Activated CD4-positive, alpha-beta memory T cell treated with anti-CD3 and anti-CD28 coated beads, Interleukin-2, amount 10 ng/mL, durations not matched to agents 7 days and 5 days (primary cell): ENCODE data around the gene TMEM170B. TPM values are rescaled to one million over a fixed set of nuclear protein-coding genes. Genes with fewer than 3 reads are reported as not detected.

ENCODE experiments used
- CTCF ChIA-PET: fragments of 350-600 bp; sonication (Branson Sonifier 250); formaldehyde crosslinking; loops from one replicate; lab custom pipeline; 2021; ENCODE audit warnings: antibody characterized with exemption, inconsistent platforms; lab: Charles Lee
- POLR2A ChIA-PET: fragments of 350-600 bp; sonication (Branson Sonifier 250); formaldehyde crosslinking; loops from one replicate; lab custom pipeline; 2021; ENCODE audit warnings: antibody characterized with exemption; lab: Charles Lee
- DNase-seq: peaks from one replicate; pipeline ENCODE4 v3.0.0-alpha.2; 2020
- H3K27ac Mint-ChIP-seq: one replicate; pipeline ENCODE4 v1.8.0; 2021; ENCODE audit warnings: mild to moderate bottlenecking, mixed read lengths
- H3K27me3 Mint-ChIP-seq: one replicate; pipeline ENCODE4 v1.8.0; 2021; ENCODE audit warnings: mixed read lengths
- H3K36me3 Mint-ChIP-seq: one replicate; pipeline ENCODE4 v1.8.0; 2021; ENCODE audit warnings: low read depth, mixed read lengths
- H3K4me1 Mint-ChIP-seq: one replicate; pipeline ENCODE4 v1.8.0; 2021; ENCODE audit warnings: mixed read lengths
- H3K4me3 Mint-ChIP-seq: one replicate; pipeline ENCODE4 v1.8.0; 2021; ENCODE audit warnings: mild to moderate bottlenecking, mixed read lengths
- H3K9me3 Mint-ChIP-seq: one replicate; pipeline ENCODE4 v1.8.0; 2021; ENCODE audit warnings: mixed read lengths
- total RNA-seq, 2 experiments: library from RNA; stranded (reverse); gene quantifications; one replicate each; pipeline ENCODE4 v1.2.3, GENCODE V29; 2021

Gene TMEM170B
- total RNA-seq, 2 experiments from 2014 or later: 0.48 to 0.50 TPM

DNA sequence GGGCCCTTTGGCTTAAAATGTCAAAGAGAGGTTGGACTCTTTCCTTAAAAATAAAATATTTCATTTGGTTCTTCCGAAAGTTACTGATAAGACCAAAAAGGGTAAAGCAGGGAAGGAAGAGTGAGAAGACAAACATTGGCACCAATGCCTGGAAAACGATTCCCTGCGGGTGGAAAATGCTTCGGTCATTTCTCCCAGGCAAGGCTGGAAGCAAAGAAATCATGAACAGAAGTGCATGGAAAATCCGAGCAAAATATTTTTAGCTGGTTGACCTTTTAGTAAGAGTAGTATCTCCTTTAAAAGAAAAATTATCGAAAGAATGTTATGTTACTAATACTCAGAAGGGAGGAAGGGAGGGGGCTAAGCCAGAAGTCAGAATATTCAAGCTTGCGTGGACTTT is 62.7 kb downstream of the TMEM170B start:
- DNase-seq: no peak
- H3K36me3 Mint-ChIP-seq: no peaks in the 10 kb centered on the region
- no peak overlapping the region for H3K4me3 Mint-ChIP-seq
- no peak overlapping the region for H3K27ac Mint-ChIP-seq
- peaks cover 26% of the 10 kb centered on the region for H3K27me3 Mint-ChIP-seq
- peaks cover 6% of the 10 kb centered on the region for H3K4me1 Mint-ChIP-seq
- ChIA-PET CTCF (no interaction called here), POLR2A (no interaction called here)
- H3K9me3 Mint-ChIP-seq: no peaks in the 10 kb centered on the region

GRCh38 chr6:11601776-11602605 is 64.4 kb downstream of the TMEM170B start:
- H3K4me3 Mint-ChIP-seq: no peak overlapping the region
- H3K4me1 Mint-ChIP-seq: peaks cover 4% of the 10 kb centered on the region
- no peak overlapping the region for H3K27ac Mint-ChIP-seq
- H3K9me3 Mint-ChIP-seq: no peaks in the 10 kb centered on the region
- ChIA-PET POLR2A (no interaction called here), CTCF (interaction anchor here (0.7 kb wide), 1 partner anchor 53 kb away, joined by 3 read pairs; no protein-coding TSS in a partner anchor)
- no peaks in the 10 kb centered on the region for H3K36me3 Mint-ChIP-seq
- DNase-seq: no peak
- peaks cover 36% of the 10 kb centered on the region for H3K27me3 Mint-ChIP-seq

DNA sequence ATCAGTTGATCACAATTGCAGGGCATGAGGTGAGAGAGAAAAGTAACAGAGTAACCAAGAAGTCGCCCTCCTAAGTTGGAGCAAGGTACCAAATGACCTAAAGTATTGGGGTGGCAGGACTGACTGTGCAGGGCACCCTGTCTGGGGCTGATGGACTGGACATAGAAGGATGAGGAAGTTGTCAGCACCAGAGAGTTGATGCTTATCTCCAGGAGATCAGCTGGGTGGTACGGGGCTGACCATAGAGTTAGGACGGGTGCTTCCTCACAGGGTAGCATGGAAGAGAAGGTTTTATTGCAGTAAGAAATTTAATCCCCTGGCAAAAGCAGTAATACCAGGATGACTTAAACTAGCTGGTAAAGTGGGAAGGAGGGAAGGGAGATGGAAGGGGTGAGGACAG is 66.7 kb downstream of the TMEM170B start:
- Mint-ChIP-seq H3K36me3 (no peaks in the 10 kb centered on the region), H3K4me1 (no peaks in the 10 kb centered on the region), H3K9me3 (no peaks in the 10 kb centered on the region), H3K27me3 (peaks cover 40% of the 10 kb centered on the region), H3K27ac (no peak overlapping the region), H3K4me3 (no peak overlapping the region)
- DNase-seq: no peak
- ChIA-PET POLR2A (no interaction called here), CTCF (no interaction called here)

- Mint-ChIP-seq H3K4me1 (no peaks in the 10 kb centered on the region), H3K4me3 (no peak overlapping the region)
- CTCF ChIA-PET: no interaction called here
These were observed 67.4 kb downstream of the TMEM170B start for GRCh38 chr6:11604836-11605506.

GRCh38 chr6:11605507-11605905 is 68.0 kb downstream of the TMEM170B start:
- H3K27ac Mint-ChIP-seq: no peak overlapping the region
- no peak for DNase-seq
- H3K27me3 Mint-ChIP-seq: peaks cover 40% of the 10 kb centered on the region
- no peak overlapping the region for H3K4me3 Mint-ChIP-seq
- no peaks in the 10 kb centered on the region for H3K9me3 Mint-ChIP-seq
- ChIA-PET CTCF (no interaction called here), POLR2A (no interaction called here)
- no peaks in the 10 kb centered on the region for H3K36me3 Mint-ChIP-seq
- H3K4me1 Mint-ChIP-seq: no peaks in the 10 kb centered on the region

More at GRCh38 chr6:11604836-11605506, 67.4 kb downstream of the TMEM170B start:
- Mint-ChIP-seq H3K36me3 (no peaks in the 10 kb centered on the region), H3K27me3 (peaks cover 40% of the 10 kb centered on the region), H3K9me3 (no peaks in the 10 kb centered on the region), H3K27ac (no peak overlapping the region)
- POLR2A ChIA-PET: no interaction called here
- no peak for DNase-seq

DNA sequence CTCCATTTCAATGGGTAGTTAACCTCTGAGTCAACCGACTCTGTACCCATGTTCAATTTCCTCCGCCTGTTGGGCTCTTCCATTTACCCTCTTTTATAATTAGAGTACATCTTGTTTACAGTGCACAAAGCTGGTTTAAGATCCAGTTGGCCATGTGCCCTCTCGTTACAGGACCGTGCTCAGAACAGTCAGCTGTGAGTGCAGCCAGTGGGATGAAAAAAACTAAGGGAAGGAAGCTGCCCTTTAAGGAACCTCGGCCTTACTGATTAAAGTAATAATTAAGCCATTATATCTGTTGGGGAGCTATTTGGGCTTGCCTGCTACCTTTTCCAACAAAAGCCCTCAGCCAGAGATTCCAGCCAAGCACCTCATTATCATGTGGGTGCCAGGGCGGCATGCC is 68.8 kb downstream of the TMEM170B start:
- Mint-ChIP-seq H3K36me3 (no peaks in the 10 kb centered on the region), H3K4me1 (no peaks in the 10 kb centered on the region), H3K4me3 (no peak overlapping the region), H3K27ac (no peak overlapping the region), H3K9me3 (no peaks in the 10 kb centered on the region), H3K27me3 (peaks cover 36% of the 10 kb centered on the region)
- ChIA-PET POLR2A (no interaction called here), CTCF (no interaction called here)
- DNase-seq: no peak

DNA sequence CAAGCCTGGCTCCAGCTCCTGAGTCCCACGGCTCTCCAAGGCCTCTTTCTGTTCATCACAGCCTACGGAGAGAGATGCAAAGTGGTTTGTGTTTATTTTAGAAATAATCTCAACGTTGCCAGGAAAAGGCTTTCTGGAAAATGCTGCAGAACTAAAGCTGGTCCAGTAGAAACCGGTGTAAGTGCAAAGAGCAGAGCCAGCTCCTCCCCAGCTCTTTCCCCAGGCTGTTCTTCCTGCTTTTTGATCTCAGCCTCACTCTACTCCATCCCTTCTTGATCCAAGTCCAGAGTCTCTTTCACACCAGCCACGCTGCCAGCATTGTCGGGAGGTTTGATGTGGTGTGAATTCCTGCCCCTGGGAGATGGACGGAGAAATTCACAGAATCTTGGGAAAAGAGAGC is 69.8 kb downstream of the TMEM170B start:
- ChIA-PET CTCF (no interaction called here), POLR2A (interaction anchor here (1.0 kb wide), 1 partner anchor 81 kb away, joined by 3 read pairs; no protein-coding TSS in a partner anchor)
- no peak overlapping the region for H3K4me3 Mint-ChIP-seq
- peaks cover 35% of the 10 kb centered on the region for H3K27me3 Mint-ChIP-seq
- no peaks in the 10 kb centered on the region for H3K4me1 Mint-ChIP-seq
- H3K36me3 Mint-ChIP-seq: no peaks in the 10 kb centered on the region
- no peak for DNase-seq
- no peaks in the 10 kb centered on the region for H3K9me3 Mint-ChIP-seq
- H3K27ac Mint-ChIP-seq: no peak overlapping the region

DNA sequence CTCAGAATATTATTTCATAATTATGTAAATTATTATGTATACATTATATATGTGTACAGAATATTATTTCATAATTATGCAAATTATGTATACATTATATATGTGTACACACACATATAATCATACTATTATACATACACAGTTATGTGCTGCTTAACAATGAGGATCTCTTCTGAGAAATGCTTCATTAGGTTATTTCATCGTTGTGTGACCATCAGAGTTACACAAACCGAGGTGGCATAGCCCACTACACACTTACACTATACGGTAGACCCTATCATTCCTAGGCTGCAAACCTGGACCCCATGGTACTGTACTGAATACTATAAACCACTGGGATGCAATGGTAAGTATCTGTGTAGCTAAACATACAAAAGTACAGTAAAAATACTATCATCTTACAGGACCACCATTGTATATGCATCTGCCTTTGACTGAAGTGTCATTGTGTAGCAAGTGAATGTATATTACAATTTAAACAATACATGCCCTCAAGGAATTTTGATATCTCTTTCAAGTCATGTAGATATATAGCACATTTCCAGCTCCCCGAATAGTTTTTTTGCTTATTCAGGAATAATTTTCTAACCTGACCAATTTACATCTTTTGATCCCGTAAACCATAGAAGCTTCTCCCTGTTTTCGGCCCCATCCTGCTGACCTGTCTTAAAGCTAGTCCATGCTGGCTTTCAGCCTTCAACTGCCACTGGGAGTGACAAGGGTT is 71.2 kb downstream of the TMEM170B start:
- POLR2A ChIA-PET: no interaction called here
- CTCF ChIA-PET: no interaction called here
- Mint-ChIP-seq H3K9me3 (no peaks in the 10 kb centered on the region), H3K27me3 (peaks cover 28% of the 10 kb centered on the region), H3K36me3 (no peaks in the 10 kb centered on the region), H3K4me1 (no peaks in the 10 kb centered on the region), H3K4me3 (no peak overlapping the region), H3K27ac (no peak overlapping the region)
- no peak for DNase-seq

DNA sequence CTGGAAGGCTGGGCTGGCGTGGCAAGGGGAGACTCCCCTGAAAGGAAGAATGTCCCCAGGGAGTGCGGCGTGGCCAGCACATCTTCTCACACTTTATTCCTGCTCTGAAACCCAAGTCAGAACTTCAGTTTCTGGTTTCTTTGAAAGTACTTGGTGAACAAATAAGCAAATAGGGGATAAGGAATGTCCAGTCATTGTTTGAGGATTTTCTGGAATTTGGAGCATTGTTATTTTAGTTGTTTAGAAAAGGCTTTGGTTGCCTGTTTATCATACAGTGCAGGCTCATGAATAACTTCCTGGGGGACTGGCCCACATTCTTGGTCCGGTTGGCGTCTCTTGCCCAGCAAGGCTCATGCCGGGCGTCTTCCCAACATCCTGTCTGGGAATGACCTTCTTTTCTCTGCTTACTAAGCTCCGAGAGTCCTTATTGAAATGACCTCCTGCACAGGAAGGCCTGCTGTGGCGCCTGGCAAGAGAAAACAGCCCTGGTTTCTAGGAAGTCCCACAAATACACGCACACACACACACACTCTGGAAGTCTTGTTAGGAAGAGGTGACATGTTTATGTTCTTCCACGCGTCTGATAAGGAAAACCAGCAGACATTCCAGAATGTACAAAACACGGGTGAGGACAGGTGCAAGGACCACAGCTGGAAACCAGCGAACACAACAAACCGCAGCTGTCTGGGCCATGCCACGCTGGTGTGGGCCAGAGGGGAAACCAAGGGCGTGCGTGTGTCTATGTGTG is 71.9 kb downstream of the TMEM170B start:
- DNase-seq: no peak
- Mint-ChIP-seq H3K27me3 (peaks cover 21% of the 10 kb centered on the region), H3K4me1 (no peaks in the 10 kb centered on the region)

GRCh38 chr6:11613336-11613735 is 75.8 kb downstream of the TMEM170B start:
- no peaks in the 10 kb centered on the region for H3K4me1 Mint-ChIP-seq
- no peak overlapping the region for H3K27ac Mint-ChIP-seq
- H3K27me3 Mint-ChIP-seq: peaks cover 1% of the 10 kb centered on the region
- H3K9me3 Mint-ChIP-seq: no peaks in the 10 kb centered on the region
- POLR2A ChIA-PET: no interaction called here
- no peak overlapping the region for H3K4me3 Mint-ChIP-seq
- DNase-seq: no peak
- CTCF ChIA-PET: no interaction called here
- H3K36me3 Mint-ChIP-seq: no peaks in the 10 kb centered on the region

More for the DNA sequence above, 71.9 kb downstream of the TMEM170B start:
- Mint-ChIP-seq H3K9me3 (no peaks in the 10 kb centered on the region), H3K27ac (no peak overlapping the region), H3K36me3 (no peaks in the 10 kb centered on the region), H3K4me3 (no peak overlapping the region)
- ChIA-PET POLR2A (no interaction called here), CTCF (no interaction called here)

DNA sequence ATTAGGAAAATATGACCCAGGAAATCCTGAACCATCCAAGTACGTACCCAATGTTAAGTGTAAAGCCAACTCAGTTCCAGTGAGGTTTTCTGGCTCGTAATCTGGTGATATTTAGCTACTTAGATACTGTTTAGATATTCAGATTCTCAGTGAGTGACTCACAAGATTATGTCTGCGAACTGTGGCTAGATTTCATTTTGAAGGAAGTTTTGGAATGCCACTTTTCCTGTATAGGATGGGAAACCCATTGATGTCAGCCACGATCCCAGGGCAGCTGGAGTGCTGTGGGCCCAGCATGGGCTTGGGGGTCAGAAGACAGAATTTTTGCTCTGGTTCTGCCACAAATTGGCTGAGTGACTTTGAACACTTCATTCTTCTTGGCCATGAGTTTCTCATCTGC is 76.3 kb downstream of the TMEM170B start:
- DNase-seq: no peak
- Mint-ChIP-seq H3K27ac (no peak overlapping the region), H3K4me1 (no peaks in the 10 kb centered on the region), H3K9me3 (no peaks in the 10 kb centered on the region), H3K27me3 (no peaks in the 10 kb centered on the region), H3K4me3 (no peak overlapping the region), H3K36me3 (no peaks in the 10 kb centered on the region)
- CTCF ChIA-PET: no interaction called here
- POLR2A ChIA-PET: no interaction called here

DNA sequence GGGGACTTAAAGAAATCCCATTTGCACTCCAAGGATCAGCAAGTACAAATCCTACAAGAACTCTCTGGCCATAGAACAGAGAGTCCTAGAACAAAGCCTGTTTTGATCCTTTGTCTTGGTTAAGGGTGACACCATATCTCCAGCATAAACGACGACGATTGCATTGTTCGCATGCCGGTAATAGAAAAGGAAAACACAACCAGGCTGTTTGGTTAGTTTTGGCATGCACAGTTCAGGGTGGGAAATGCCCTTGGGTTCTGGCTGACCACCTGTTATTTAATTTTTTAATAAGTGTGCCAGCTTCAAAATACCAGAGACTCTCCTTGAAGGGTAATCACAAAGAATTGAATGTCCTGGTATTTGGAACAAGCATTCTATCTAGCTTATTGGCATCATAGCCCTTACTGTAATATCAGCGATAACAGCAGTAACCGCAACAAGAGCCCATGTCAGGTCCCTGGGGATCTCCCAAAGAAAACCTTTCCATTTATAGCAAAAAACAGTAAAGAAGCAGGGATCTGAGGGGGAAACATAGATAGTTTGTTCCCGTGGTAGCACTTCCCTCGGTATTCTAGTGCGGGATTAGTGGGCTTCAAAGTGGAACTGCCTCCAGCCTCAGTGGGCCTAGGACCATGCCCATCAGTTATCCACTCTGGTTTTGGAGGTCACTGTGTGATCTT is 77.1 kb downstream of the TMEM170B start:
- CTCF ChIA-PET: no interaction called here

More for the DNA sequence above, 77.1 kb downstream of the TMEM170B start:
- Mint-ChIP-seq H3K9me3 (no peaks in the 10 kb centered on the region), H3K36me3 (no peaks in the 10 kb centered on the region), H3K4me1 (no peaks in the 10 kb centered on the region), H3K4me3 (no peak overlapping the region), H3K27me3 (no peaks in the 10 kb centered on the region), H3K27ac (no peak overlapping the region)
- no peak for DNase-seq
- POLR2A ChIA-PET: no interaction called here
